Ureter (tissue), 1 donor: ENCODE measurements around the gene ANKRD12. TPM values are rescaled to one million over a fixed set of nuclear protein-coding genes. Genes with fewer than 3 reads are reported as not detected.

Experiments used
- total RNA-seq: library from RNA; stranded (reverse); gene quantifications from one replicate; pipeline ENCODE4 v1.2.4, GENCODE V29; 2023
- donor health status: DM: yes; HTN: yes; CAD: no.

The ANKRD12 gene
- total RNA-seq, 1 donor from 2014 or later = 91.7 TPM

Other genes starting within 250 kb of the ANKRD12 start
- 137 TPM for gene NDUFV2, start 34.1 kb upstream of the ANKRD12 start, total RNA-seq
- 44.6 TPM for gene TWSG1, start 198.0 kb downstream of the ANKRD12 start, total RNA-seq